ENCODE measurements around the gene LRTM2. TPM values are rescaled to one million over a fixed set of nuclear protein-coding genes. Genes with fewer than 3 reads are reported as not detected.

The LRTM2 gene
- total RNA-seq, 1 experiment from 2014 or later, result not detected

- Histone ChIP-seq H3K9me3 (ENCODE audit: low read length) (no peaks in the 10 kb centered on the region), H3K27ac (ENCODE audit: low read length) (no peak overlapping the region), H3K4me1 (ENCODE audit: low read length) (peaks cover 13% of the 10 kb centered on the region), H3K4me2 (ENCODE audit: low read depth, low read length, poor library complexity, severe bottlenecking) (no peak overlapping the region), H3K9me2 (replicated peaks; ENCODE audit: insufficient read depth, low read length) (no peaks in the 10 kb centered on the region), H3K79me2 (ENCODE audit: low read length) (no peaks in the 10 kb centered on the region), H3K36me3 (ENCODE audit: insufficient read depth, low read length) (no peaks in the 10 kb centered on the region), H4K20me1 (ENCODE audit: insufficient read depth, low read depth, low read length) (no peaks in the 10 kb centered on the region), H2AFZ (ENCODE audit: low read length) (no peak overlapping the region), H3K4me3 (ENCODE audit: low read length) (no peak overlapping the region), H3K27me3 (ENCODE audit: low read length) (no peaks in the 10 kb centered on the region), H3K9ac (ENCODE audit: low read length) (no peak overlapping the region)
- no peak for DNase-seq
These were observed 30.9 kb downstream of the LRTM2 start for GRCh38 chr12:1851151-1851701.

GRCh38 chr12:1852076-1852475 is 31.7 kb downstream of the LRTM2 start:
- Histone ChIP-seq H3K79me2 (ENCODE audit: low read length) (no peaks in the 10 kb centered on the region), H2AFZ (ENCODE audit: low read length) (no peak overlapping the region), H3K9me2 (replicated peaks; ENCODE audit: insufficient read depth, low read length) (no peaks in the 10 kb centered on the region), H3K36me3 (ENCODE audit: insufficient read depth, low read length) (no peaks in the 10 kb centered on the region), H3K4me1 (ENCODE audit: low read length) (peaks cover 13% of the 10 kb centered on the region), H3K27me3 (ENCODE audit: low read length) (no peaks in the 10 kb centered on the region), H3K27ac (ENCODE audit: low read length) (no peak overlapping the region), H3K9me3 (ENCODE audit: low read length) (no peaks in the 10 kb centered on the region), H3K9ac (ENCODE audit: low read length) (no peak overlapping the region), H3K4me3 (ENCODE audit: low read length) (no peak overlapping the region), H4K20me1 (ENCODE audit: insufficient read depth, low read depth, low read length) (no peaks in the 10 kb centered on the region), H3K4me2 (ENCODE audit: low read depth, low read length, poor library complexity, severe bottlenecking) (no peak overlapping the region)
- no peak for DNase-seq

- Histone ChIP-seq H4K20me1 (ENCODE audit: insufficient read depth, low read depth, low read length) (no peaks in the 10 kb centered on the region), H3K79me2 (ENCODE audit: low read length) (no peaks in the 10 kb centered on the region), H3K4me2 (ENCODE audit: low read depth, low read length, poor library complexity, severe bottlenecking) (no peak overlapping the region), H2AFZ (ENCODE audit: low read length) (no peak overlapping the region), H3K27ac (ENCODE audit: low read length) (no peak overlapping the region), H3K9me2 (replicated peaks; ENCODE audit: insufficient read depth, low read length) (no peaks in the 10 kb centered on the region), H3K9ac (ENCODE audit: low read length) (no peak overlapping the region), H3K27me3 (ENCODE audit: low read length) (no peaks in the 10 kb centered on the region), H3K36me3 (ENCODE audit: insufficient read depth, low read length) (no peaks in the 10 kb centered on the region), H3K4me3 (ENCODE audit: low read length) (no peak overlapping the region), H3K9me3 (ENCODE audit: low read length) (no peaks in the 10 kb centered on the region), H3K4me1 (ENCODE audit: low read length) (peaks cover 6% of the 10 kb centered on the region)
- DNase-seq, result no peak
These were observed 33.4 kb downstream of the LRTM2 start for GRCh38 chr12:1853716-1854115.

GRCh38 chr12:1855241-1855640 is 34.9 kb downstream of the LRTM2 start:
- H3K9me2 ChIP-seq (replicated peaks; ENCODE audit: insufficient read depth, low read length), result no peaks in the 10 kb centered on the region
- H3K9me3 ChIP-seq (ENCODE audit: low read length), result no peaks in the 10 kb centered on the region
- no peak overlapping the region for H3K27ac ChIP-seq (ENCODE audit: low read length)

GRCh38 chr12:1857086-1857485 is 36.7 kb downstream of the LRTM2 start:
- no peaks in the 10 kb centered on the region for H3K4me1 ChIP-seq (ENCODE audit: low read length)

More at GRCh38 chr12:1855241-1855640, 34.9 kb downstream of the LRTM2 start:
- no peaks in the 10 kb centered on the region for H3K4me1 ChIP-seq (ENCODE audit: low read length)
- no peak overlapping the region for H3K9ac ChIP-seq (ENCODE audit: low read length)
- H3K4me2 ChIP-seq (ENCODE audit: low read depth, low read length, poor library complexity, severe bottlenecking), result no peak overlapping the region
- no peaks in the 10 kb centered on the region for H3K36me3 ChIP-seq (ENCODE audit: insufficient read depth, low read length)
- H3K4me3 ChIP-seq (ENCODE audit: low read length), result no peak overlapping the region
- DNase-seq, result no peak
- H2AFZ ChIP-seq (ENCODE audit: low read length), result no peak overlapping the region
- no peaks in the 10 kb centered on the region for H4K20me1 ChIP-seq (ENCODE audit: insufficient read depth, low read depth, low read length)
- H3K79me2 ChIP-seq (ENCODE audit: low read length), result no peaks in the 10 kb centered on the region
- no peaks in the 10 kb centered on the region for H3K27me3 ChIP-seq (ENCODE audit: low read length)

GRCh38 chr12:1857821-1858220 is 37.5 kb downstream of the LRTM2 start:
- H3K9me3 ChIP-seq (ENCODE audit: low read length), result no peaks in the 10 kb centered on the region
- no peaks in the 10 kb centered on the region for H3K79me2 ChIP-seq (ENCODE audit: low read length)
- DNase-seq, result no peak
- H3K27ac ChIP-seq (ENCODE audit: low read length), result no peak overlapping the region
- no peak overlapping the region for H3K4me2 ChIP-seq (ENCODE audit: low read depth, low read length, poor library complexity, severe bottlenecking)
- no peak overlapping the region for H2AFZ ChIP-seq (ENCODE audit: low read length)
- H4K20me1 ChIP-seq (ENCODE audit: insufficient read depth, low read depth, low read length), result no peaks in the 10 kb centered on the region
- H3K4me3 ChIP-seq (ENCODE audit: low read length), result no peak overlapping the region
- no peaks in the 10 kb centered on the region for H3K27me3 ChIP-seq (ENCODE audit: low read length)
- H3K9ac ChIP-seq (ENCODE audit: low read length), result no peak overlapping the region
- H3K9me2 ChIP-seq (replicated peaks; ENCODE audit: insufficient read depth, low read length), result no peaks in the 10 kb centered on the region
- no peaks in the 10 kb centered on the region for H3K36me3 ChIP-seq (ENCODE audit: insufficient read depth, low read length)
- H3K4me1 ChIP-seq (ENCODE audit: low read length), result peaks cover 4% of the 10 kb centered on the region

More at GRCh38 chr12:1857086-1857485, 36.7 kb downstream of the LRTM2 start:
- Histone ChIP-seq H3K36me3 (ENCODE audit: insufficient read depth, low read length) (no peaks in the 10 kb centered on the region), H3K9ac (ENCODE audit: low read length) (no peak overlapping the region), H3K9me3 (ENCODE audit: low read length) (no peaks in the 10 kb centered on the region), H3K4me2 (ENCODE audit: low read depth, low read length, poor library complexity, severe bottlenecking) (no peak overlapping the region), H3K27me3 (ENCODE audit: low read length) (no peaks in the 10 kb centered on the region), H4K20me1 (ENCODE audit: insufficient read depth, low read depth, low read length) (no peaks in the 10 kb centered on the region), H3K27ac (ENCODE audit: low read length) (no peak overlapping the region), H2AFZ (ENCODE audit: low read length) (no peak overlapping the region), H3K79me2 (ENCODE audit: low read length) (no peaks in the 10 kb centered on the region), H3K4me3 (ENCODE audit: low read length) (no peak overlapping the region), H3K9me2 (replicated peaks; ENCODE audit: insufficient read depth, low read length) (no peaks in the 10 kb centered on the region)
- DNase-seq, result no peak

GRCh38 chr12:1858456-1858855 is 38.1 kb downstream of the LRTM2 start:
- H4K20me1 ChIP-seq (ENCODE audit: insufficient read depth, low read depth, low read length), result no peaks in the 10 kb centered on the region
- no peak overlapping the region for H3K4me2 ChIP-seq (ENCODE audit: low read depth, low read length, poor library complexity, severe bottlenecking)
- no peak overlapping the region for H3K9ac ChIP-seq (ENCODE audit: low read length)
- H3K9me2 ChIP-seq (replicated peaks; ENCODE audit: insufficient read depth, low read length), result no peaks in the 10 kb centered on the region
- no peaks in the 10 kb centered on the region for H3K9me3 ChIP-seq (ENCODE audit: low read length)
- no peaks in the 10 kb centered on the region for H3K27me3 ChIP-seq (ENCODE audit: low read length)
- H3K4me3 ChIP-seq (ENCODE audit: low read length), result no peak overlapping the region
- no peak overlapping the region for H2AFZ ChIP-seq (ENCODE audit: low read length)
- no peaks in the 10 kb centered on the region for H3K79me2 ChIP-seq (ENCODE audit: low read length)
- no peak for DNase-seq
- H3K36me3 ChIP-seq (ENCODE audit: insufficient read depth, low read length), result no peaks in the 10 kb centered on the region
- peaks cover 5% of the 10 kb centered on the region for H3K4me1 ChIP-seq (ENCODE audit: low read length)
- H3K27ac ChIP-seq (ENCODE audit: low read length), result no peak overlapping the region

- Histone ChIP-seq H3K9ac (ENCODE audit: low read length) (no peak overlapping the region), H3K9me3 (ENCODE audit: low read length) (no peaks in the 10 kb centered on the region), H3K79me2 (ENCODE audit: low read length) (no peaks in the 10 kb centered on the region), H3K4me1 (ENCODE audit: low read length) (peaks cover 5% of the 10 kb centered on the region), H3K4me2 (ENCODE audit: low read depth, low read length, poor library complexity, severe bottlenecking) (no peak overlapping the region), H3K27ac (ENCODE audit: low read length) (no peak overlapping the region), H3K27me3 (ENCODE audit: low read length) (no peaks in the 10 kb centered on the region), H3K9me2 (replicated peaks; ENCODE audit: insufficient read depth, low read length) (no peaks in the 10 kb centered on the region), H4K20me1 (ENCODE audit: insufficient read depth, low read depth, low read length) (no peaks in the 10 kb centered on the region), H3K36me3 (ENCODE audit: insufficient read depth, low read length) (no peaks in the 10 kb centered on the region), H3K4me3 (ENCODE audit: low read length) (no peak overlapping the region), H2AFZ (ENCODE audit: low read length) (no peak overlapping the region)
- DNase-seq, result no peak
These were observed 39.3 kb downstream of the LRTM2 start for GRCh38 chr12:1859643-1860042.

GRCh38 chr12:1862973-1863372 is 42.6 kb downstream of the LRTM2 start:
- no peak for DNase-seq
- no peaks in the 10 kb centered on the region for H3K9me2 ChIP-seq (replicated peaks; ENCODE audit: insufficient read depth, low read length)
- H3K9me3 ChIP-seq (ENCODE audit: low read length), result no peaks in the 10 kb centered on the region
- H4K20me1 ChIP-seq (ENCODE audit: insufficient read depth, low read depth, low read length), result no peaks in the 10 kb centered on the region
- no peak overlapping the region for H3K4me3 ChIP-seq (ENCODE audit: low read length)
- no peaks in the 10 kb centered on the region for H3K36me3 ChIP-seq (ENCODE audit: insufficient read depth, low read length)
- H3K9ac ChIP-seq (ENCODE audit: low read length), result no peak overlapping the region
- no peak overlapping the region for H3K27ac ChIP-seq (ENCODE audit: low read length)
- no peaks in the 10 kb centered on the region for H3K27me3 ChIP-seq (ENCODE audit: low read length)
- H2AFZ ChIP-seq (ENCODE audit: low read length), result no peak overlapping the region
- no peak overlapping the region for H3K4me2 ChIP-seq (ENCODE audit: low read depth, low read length, poor library complexity, severe bottlenecking)
- no peaks in the 10 kb centered on the region for H3K79me2 ChIP-seq (ENCODE audit: low read length)
- H3K4me1 ChIP-seq (ENCODE audit: low read length), result peaks cover 5% of the 10 kb centered on the region

All from Karpas-422 (cell line).